GM10248 (cell line): ENCODE results near the gene MYLK.

Experiments used
- CTCF ChIA-PET: fragments of 300-600 bp; sonication (Branson Sonifier 250); formaldehyde crosslinking; extraction: SDS; loops from one replicate; lab custom pipeline; 2021; ENCODE audit warnings: antibody characterized with exemption; lab: Yijun Ruan, JAX
- POLR2A ChIA-PET: fragments of 350-650 bp; sonication (Branson Sonifier 250); formaldehyde crosslinking; extraction: SDS; loops from one replicate; lab custom pipeline; 2020; ENCODE audit warnings: antibody characterized with exemption; lab: Yijun Ruan, JAX
- DNase-seq: peaks from one replicate; pipeline ENCODE4 v3.0.0; 2012; ENCODE audit errors: extremely low spot score
- CTCF ChIP-seq: IDR thresholded peaks from 2 replicates; pipeline ENCODE4 v1.5.1; 2012; ENCODE audit warnings: mild to moderate bottlenecking, low read depth; ENCODE audit errors: extremely low read depth, missing control alignments, control extremely low read depth

Gene MYLK

GRCh38 chr3:123651449-123652341 lies 232.4 kb downstream of the MYLK start:
- TF ChIP-seq CTCF, result no peak
- ChIA-PET CTCF (interaction anchor here (0.6 to 6.8 kb wide), 31 partner anchors 9 to 919 kb away, joined by 3 to 71 read pairs (median 4); partner anchors contain the start of gene HACD2), POLR2A (no interaction called here)
- no peak for DNase-seq

- ChIA-PET CTCF (interaction anchor here (0.9 to 6.8 kb wide), 11 partner anchors 8 to 430 kb away, joined by 3 to 71 read pairs (median 3); no protein-coding TSS in a partner anchor), POLR2A (no interaction called here)
- no peak for TF ChIP-seq CTCF
- no peak for DNase-seq
Observed at GRCh38 chr3:123650101-123650500, 234.0 kb downstream of the MYLK start.

GRCh38 chr3:123648696-123649405 lies 235.3 kb downstream of the MYLK start:
- TF ChIP-seq CTCF, result no peak
- no peak for DNase-seq
- ChIA-PET CTCF (interaction anchor here (0.9 to 6.8 kb wide), 7 partner anchors 12 to 431 kb away, joined by 3 to 70 read pairs (median 3); no protein-coding TSS in a partner anchor), POLR2A (no interaction called here)

- DNase-seq, result no peak
- ChIA-PET POLR2A (no interaction called here), CTCF (interaction anchor here (1.1 to 6.8 kb wide), 4 partner anchors 9 to 82 kb away, joined by 4 to 71 read pairs (median 46); no protein-coding TSS in a partner anchor)
- TF ChIP-seq CTCF, result no peak
Observed at GRCh38 chr3:123644358-123644757, 239.8 kb downstream of the MYLK start.

- no peak for TF ChIP-seq CTCF
- POLR2A ChIA-PET, result no interaction called here
- CTCF ChIA-PET, result interaction anchor here (1.0 to 6.8 kb wide), 17 partner anchors 10 to 437 kb away, joined by 3 to 71 read pairs (median 6); no protein-coding TSS in a partner anchor
- no peak for DNase-seq
Observed at GRCh38 chr3:123642957-123643330, 241.2 kb downstream of the MYLK start.
